MCF 10A (cell line): Measurements from ENCODE around the gene TMEM129. TPM values are rescaled to one million over a fixed set of nuclear protein-coding genes. Genes with fewer than 3 reads are reported as not detected.

ENCODE experiments used
- BruUV-seq: library from RNA; stranded (reverse); fragments of 400-500 nt; replicated peaks from 2 replicates; lab custom pipeline; 2021; lab: Mats Ljungman, UMichigan
- CTCF ChIA-PET: fragments of 300-600 bp; sonication (Branson Sonifier 250); formaldehyde crosslinking; extraction: SDS; loops from one replicate; lab custom pipeline; 2021; ENCODE audit warnings: antibody characterized with exemption, inconsistent platforms; lab: Yijun Ruan, JAX
- POLR2A ChIA-PET: fragments of 300-600, 350-650 bp; sonication (Branson Sonifier 250); formaldehyde crosslinking; extraction: SDS; loops from one replicate; lab custom pipeline; 2020; ENCODE audit warnings: antibody characterized with exemption, inconsistent platforms; lab: Yijun Ruan, JAX
- DNase-seq: peaks from one replicate; pipeline ENCODE4 v3.0.0-alpha.2; 2018; ENCODE audit not compliant: unreplicated experiment
- H3K27ac Mint-ChIP-seq: one replicate; pipeline ENCODE4 v1.8.0; 2022; ENCODE audit warnings: mild to moderate bottlenecking, low read depth, mixed read lengths; ENCODE audit not compliant: unreplicated experiment
- H3K27me3 Mint-ChIP-seq: one replicate; pipeline ENCODE4 v1.8.0; 2022; ENCODE audit warnings: mixed read lengths; ENCODE audit not compliant: insufficient read depth, unreplicated experiment
- H3K36me3 Mint-ChIP-seq: one replicate; pipeline ENCODE4 v1.8.0; 2022; ENCODE audit warnings: mild to moderate bottlenecking, moderate library complexity, mixed read lengths; ENCODE audit not compliant: insufficient read depth, unreplicated experiment
- H3K4me1 Mint-ChIP-seq: one replicate; pipeline ENCODE4 v1.8.0; 2022; ENCODE audit warnings: mixed read lengths; ENCODE audit not compliant: insufficient read depth, unreplicated experiment
- H3K4me3 Mint-ChIP-seq: one replicate; pipeline ENCODE4 v1.8.0; 2022; ENCODE audit warnings: mild to moderate bottlenecking, moderate library complexity, mixed read lengths; ENCODE audit not compliant: unreplicated experiment
- H3K9me3 Mint-ChIP-seq: one replicate; pipeline ENCODE4 v1.8.0; 2022; ENCODE audit warnings: mixed read lengths; ENCODE audit not compliant: unreplicated experiment
- CTCF ChIP-seq: fragments of 200-600 bp; IDR thresholded peaks from one replicate; pipeline ENCODE4 v1.8.0; 2022; ENCODE audit warnings: antibody characterized with exemption, mild to moderate bottlenecking; ENCODE audit not compliant: unreplicated experiment
- intact Hi-C: fragments of 100-400 bp; cut with micrococcal nuclease; formaldehyde crosslinking; loops from 2 replicates; pipeline ENCODE4 v1.14.1; 2022
- total RNA-seq: library from RNA; stranded (reverse); gene quantifications from 2 replicates; pipeline ENCODE4 v1.2.3, GENCODE V29; 2022

Gene TMEM129
- total RNA-seq, 1 experiment from 2014 or later, result 38.3 TPM

GRCh38 chr4:1749370-1749769 lies 28.2 kb upstream of the TMEM129 start:
- H3K27me3 Mint-ChIP-seq, result no peaks in the 10 kb centered on the region
- DNase-seq, result no peak
- no peaks in the 10 kb centered on the region for H3K9me3 Mint-ChIP-seq
- ChIA-PET POLR2A (no interaction called here), CTCF (interaction anchor here (2.2 to 7.7 kb wide), 3 partner anchors 44 to 60 kb away, joined by 7 to 151 read pairs (median 10); partner anchors contain the start of gene FGFR3)
- H3K4me3 Mint-ChIP-seq, result no peak overlapping the region
- H3K27ac Mint-ChIP-seq, result no peak overlapping the region
- peaks cover 12% of the 10 kb centered on the region for H3K36me3 Mint-ChIP-seq
- intact Hi-C loops, result loop anchor here (2.0 to 5.0 kb wide), 3 partner anchors 43 to 161 kb away; partner anchors contain the start of gene FGFR3
- no peaks in the 10 kb centered on the region for H3K4me1 Mint-ChIP-seq
- BruUV-seq, result no TSS peak
- no peak for TF ChIP-seq CTCF

- ChIA-PET POLR2A (interaction anchor here (1.0 to 1.4 kb wide), 4 partner anchors 46 to 65 kb away, joined by 3 to 5 read pairs (median 4); no protein-coding TSS in a partner anchor), CTCF (interaction anchor here (0.5 to 7.7 kb wide), 18 partner anchors 9 to 195 kb away, joined by 3 to 151 read pairs (median 6); partner anchors contain the start of gene FGFR3)
- BruUV-seq, result no TSS peak
- H3K9me3 Mint-ChIP-seq, result no peaks in the 10 kb centered on the region
- intact Hi-C loops, result loop anchor here (1.0 to 5.0 kb wide), 5 partner anchors 44 to 438 kb away; partner anchors contain the start of gene FGFR3
- no peak overlapping the region for H3K27ac Mint-ChIP-seq
- H3K4me1 Mint-ChIP-seq, result no peaks in the 10 kb centered on the region
- H3K36me3 Mint-ChIP-seq, result peaks cover 16% of the 10 kb centered on the region
- H3K27me3 Mint-ChIP-seq, result no peaks in the 10 kb centered on the region
- no peak overlapping the region for H3K4me3 Mint-ChIP-seq
- peak; percentile 91 for TF ChIP-seq CTCF
- peak; percentile 74 for DNase-seq
Observed at GRCh38 chr4:1748465-1748995, 27.4 kb upstream of the TMEM129 start.

GRCh38 chr4:1747603-1747967 lies 26.5 kb upstream of the TMEM129 start:
- no peaks in the 10 kb centered on the region for H3K4me1 Mint-ChIP-seq
- no peak for TF ChIP-seq CTCF
- no TSS peak for BruUV-seq
- intact Hi-C loops, result loop anchor here (5.0 kb wide), 1 partner anchor 45 kb away; the partner anchor contains the start of gene FGFR3
- no peak for DNase-seq
- H3K36me3 Mint-ChIP-seq, result peaks cover 25% of the 10 kb centered on the region
- H3K27ac Mint-ChIP-seq, result no peak overlapping the region
- H3K27me3 Mint-ChIP-seq, result no peaks in the 10 kb centered on the region
- POLR2A ChIA-PET, result interaction anchor here (0.9 to 1.4 kb wide), 3 partner anchors 46 to 62 kb away, joined by 3 to 5 read pairs (median 4); no protein-coding TSS in a partner anchor
- no peak overlapping the region for H3K4me3 Mint-ChIP-seq
- H3K9me3 Mint-ChIP-seq, result no peaks in the 10 kb centered on the region
- CTCF ChIA-PET, result interaction anchor here (0.6 to 7.7 kb wide), 17 partner anchors 10 to 151 kb away, joined by 3 to 151 read pairs (median 5); partner anchors contain the start of gene FGFR3

- no TSS peak for BruUV-seq
- DNase-seq, result no peak
- intact Hi-C loops, result loop anchor here (5.0 kb wide), 1 partner anchor 45 kb away; the partner anchor contains the start of gene FGFR3
- no peak for TF ChIP-seq CTCF
- no peak overlapping the region for H3K4me3 Mint-ChIP-seq
- H3K9me3 Mint-ChIP-seq, result no peaks in the 10 kb centered on the region
- CTCF ChIA-PET, result interaction anchor here (0.6 to 7.7 kb wide), 17 partner anchors 12 to 158 kb away, joined by 3 to 151 read pairs (median 5); partner anchors contain the start of gene FGFR3
- POLR2A ChIA-PET, result interaction anchor here (0.8 to 0.9 kb wide), 2 partner anchors 47 to 108 kb away, joined by 3 read pairs; no protein-coding TSS in a partner anchor
- peaks cover 26% of the 10 kb centered on the region for H3K36me3 Mint-ChIP-seq
- H3K27ac Mint-ChIP-seq, result no peak overlapping the region
- H3K27me3 Mint-ChIP-seq, result no peaks in the 10 kb centered on the region
- no peaks in the 10 kb centered on the region for H3K4me1 Mint-ChIP-seq
Observed at GRCh38 chr4:1746919-1747602, 25.9 kb upstream of the TMEM129 start.
